GM12801 (cell line): ENCODE results near the gene SAMHD1.

Source experiments
- TF ChIP-seq, protein P1 (sequence below): IDR thresholded peaks from one replicate; pipeline ENCODE4 v1.5.1; 2011; ENCODE audit warnings: control low read depth; ENCODE audit not compliant: insufficient read length; ENCODE audit errors: extremely low read depth

Gene SAMHD1

DNA sequence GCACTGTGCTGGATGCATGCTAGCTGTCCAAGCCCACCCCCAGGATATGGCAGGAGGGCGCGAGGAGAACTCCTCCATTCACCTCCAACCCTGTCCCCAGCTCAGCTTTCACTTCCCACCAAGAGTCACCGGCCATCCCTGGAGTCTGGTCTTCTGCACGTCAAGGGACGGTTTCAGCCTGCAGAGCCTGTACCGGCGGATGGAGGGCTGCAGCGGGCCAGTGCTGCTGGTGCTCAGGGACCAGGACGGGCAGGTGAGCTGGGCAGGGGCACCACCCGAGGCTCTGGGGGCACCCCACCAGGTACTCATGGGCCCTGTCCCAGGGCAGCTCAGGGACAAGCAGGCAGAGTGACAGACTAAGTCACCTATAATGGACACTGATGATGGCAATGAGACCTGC lies 72.6 kb downstream of the SAMHD1 start:
- TF ChIP-seq, protein P1, sequence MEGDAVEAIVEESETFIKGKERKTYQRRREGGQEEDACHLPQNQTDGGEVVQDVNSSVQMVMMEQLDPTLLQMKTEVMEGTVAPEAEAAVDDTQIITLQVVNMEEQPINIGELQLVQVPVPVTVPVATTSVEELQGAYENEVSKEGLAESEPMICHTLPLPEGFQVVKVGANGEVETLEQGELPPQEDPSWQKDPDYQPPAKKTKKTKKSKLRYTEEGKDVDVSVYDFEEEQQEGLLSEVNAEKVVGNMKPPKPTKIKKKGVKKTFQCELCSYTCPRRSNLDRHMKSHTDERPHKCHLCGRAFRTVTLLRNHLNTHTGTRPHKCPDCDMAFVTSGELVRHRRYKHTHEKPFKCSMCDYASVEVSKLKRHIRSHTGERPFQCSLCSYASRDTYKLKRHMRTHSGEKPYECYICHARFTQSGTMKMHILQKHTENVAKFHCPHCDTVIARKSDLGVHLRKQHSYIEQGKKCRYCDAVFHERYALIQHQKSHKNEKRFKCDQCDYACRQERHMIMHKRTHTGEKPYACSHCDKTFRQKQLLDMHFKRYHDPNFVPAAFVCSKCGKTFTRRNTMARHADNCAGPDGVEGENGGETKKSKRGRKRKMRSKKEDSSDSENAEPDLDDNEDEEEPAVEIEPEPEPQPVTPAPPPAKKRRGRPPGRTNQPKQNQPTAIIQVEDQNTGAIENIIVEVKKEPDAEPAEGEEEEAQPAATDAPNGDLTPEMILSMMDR, result no peak

- TF ChIP-seq, protein P1, result no peak
Measured at GRCh38 chr20:36876473-36876833, 75.1 kb downstream of the SAMHD1 start.

GRCh38 chr20:36875702-36876472 lies 75.6 kb downstream of the SAMHD1 start, which contains the start of gene TLDC2:
Gene TLDC2 (plus strand): TSS chr20:36876138. CDS start chr20:36876175, 37 bp downstream.
- TF ChIP-seq, protein P1, result no peak

DNA sequence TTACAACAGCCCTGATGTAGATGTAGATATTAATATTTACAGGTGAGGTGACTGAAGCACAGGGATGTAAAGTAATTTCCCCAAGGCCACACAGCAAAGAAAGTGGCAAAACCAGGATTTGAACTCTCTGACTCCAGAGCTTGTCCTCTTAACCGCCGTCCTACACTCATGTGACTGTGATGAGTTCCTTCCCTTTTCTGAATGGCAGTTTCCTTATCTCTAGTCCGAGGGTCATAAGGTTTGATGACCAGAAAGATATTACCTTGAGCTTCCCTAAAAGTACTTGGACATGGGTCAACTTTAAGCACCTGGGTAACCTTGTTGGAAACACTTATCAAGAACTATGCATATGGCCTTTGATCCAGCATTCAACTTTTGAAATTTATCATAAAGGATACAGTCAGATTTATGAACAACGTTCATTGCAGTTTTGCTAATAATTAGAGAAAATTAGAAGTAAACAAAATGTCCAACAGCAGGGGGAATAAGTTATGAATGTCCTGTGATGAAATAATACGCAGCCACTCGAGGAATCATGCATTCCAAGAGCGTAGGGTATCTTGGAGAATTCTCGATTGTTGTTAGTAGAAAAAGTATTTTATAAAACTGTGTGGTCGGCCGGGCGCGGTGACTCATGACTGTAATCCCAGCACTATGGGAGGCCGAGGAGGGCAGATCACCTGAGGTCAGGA lies 77.9 kb downstream of the SAMHD1 start:
- TF ChIP-seq, protein P1, result no peak

- TF ChIP-seq, protein P1, result no peak
Measured at GRCh38 chr20:36872852-36873251, 78.7 kb downstream of the SAMHD1 start.

DNA sequence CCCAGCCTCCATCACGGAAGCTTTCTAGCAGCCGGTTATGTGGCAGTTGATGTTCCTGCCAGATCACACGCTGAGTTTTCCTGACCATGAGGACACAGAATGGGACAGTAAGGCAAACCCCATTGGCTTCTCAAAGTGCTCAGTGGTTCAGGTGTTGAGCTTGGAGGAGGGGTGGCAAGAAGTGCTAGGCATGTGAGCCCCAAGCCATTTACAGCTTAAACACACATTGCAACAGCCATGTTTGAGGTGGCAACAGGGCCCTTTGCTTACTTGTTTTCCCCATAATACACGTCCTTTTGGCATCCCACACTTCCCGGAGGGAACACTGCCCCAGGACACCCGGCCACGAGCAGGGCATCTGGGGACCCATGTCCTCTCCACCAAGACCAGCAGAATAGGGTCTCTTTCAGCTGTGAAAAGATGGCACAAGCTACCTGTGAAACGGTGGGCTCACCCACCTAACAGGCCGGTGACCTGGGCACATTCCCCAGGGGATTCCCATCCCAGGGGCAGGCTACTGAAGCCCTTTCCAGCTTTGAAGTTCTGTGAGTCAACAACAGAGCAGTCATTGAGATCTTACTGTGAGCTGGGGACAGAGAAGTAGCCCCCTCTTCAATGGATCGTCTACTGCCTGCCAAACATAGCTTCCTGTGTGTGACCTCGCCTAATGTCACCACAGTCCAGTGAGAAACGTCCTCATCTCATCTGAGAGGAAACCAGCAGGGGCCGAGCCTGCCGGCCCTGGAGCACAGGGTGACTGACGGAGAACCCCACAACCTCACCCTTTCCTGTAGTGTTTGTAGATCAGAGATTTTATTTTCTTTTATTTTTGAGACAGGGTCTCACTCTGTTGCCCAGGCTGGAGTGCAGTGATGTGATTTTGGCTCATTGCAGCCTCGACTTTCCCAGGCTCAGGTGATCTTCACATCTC lies 79.6 kb downstream of the SAMHD1 start:
- TF ChIP-seq, protein P1, result no peak
